ENCODE results near the gene MAP4K2. TPM values are rescaled to one million over a fixed set of nuclear protein-coding genes. Genes with fewer than 3 reads are reported as not detected.

The MAP4K2 gene
- total and polyA plus RNA-seq, 2 of the 13 experiments (the other 11 are each of a cell fraction or from before 2014, with no cell fraction given), result 8.3 to 17.6 TPM

DNA sequence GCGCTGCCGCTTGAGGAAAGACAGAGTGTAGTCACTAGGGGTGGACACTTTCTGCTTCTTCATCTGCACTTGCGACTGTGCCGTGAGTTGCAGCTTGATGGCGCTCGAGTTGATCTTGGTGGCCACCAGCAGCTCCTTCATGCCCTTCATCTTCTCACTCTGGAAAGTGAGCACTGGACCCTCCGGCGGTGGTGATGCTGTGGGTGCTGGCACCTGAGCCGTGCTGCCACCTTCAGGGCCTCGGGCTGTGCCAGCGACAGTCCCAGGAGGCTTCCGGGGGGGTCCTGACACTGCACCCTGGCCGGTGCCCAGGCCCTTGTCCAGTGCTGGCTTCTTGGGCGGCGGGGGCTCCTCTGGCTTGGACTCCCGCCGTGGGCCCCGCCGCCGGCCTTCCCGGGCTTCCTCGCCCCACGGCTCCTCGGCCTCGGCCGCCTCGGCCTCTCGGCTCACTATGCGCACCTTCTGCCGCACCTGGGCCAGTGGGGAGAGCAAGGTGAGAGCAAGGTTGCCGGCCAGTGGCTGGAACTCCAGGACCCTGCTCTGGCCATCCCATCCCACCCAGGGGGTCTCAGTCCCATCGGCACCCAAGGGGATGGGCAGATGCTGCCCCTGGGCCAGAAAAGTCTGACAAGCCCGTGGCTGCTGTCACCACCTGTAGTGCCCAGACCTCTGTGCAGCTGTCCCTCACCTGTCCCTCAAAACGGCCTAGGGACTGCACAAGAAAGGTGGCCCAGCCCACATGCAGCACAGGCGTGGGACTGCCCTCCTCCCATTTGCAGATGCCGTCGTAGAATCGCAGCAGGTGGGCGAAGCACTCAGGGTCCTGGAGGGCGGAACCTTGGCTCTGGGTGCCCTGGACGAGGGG is 1.6 kb upstream of the MAP4K2 start:
- ATAC-seq (no peak), DNase-seq (ENCODE audit: low spot score) (no peak), FAIRE-seq (no peak)
- WGBS (ENCODE audit: low lambda C conversion rate), result 93% methylated on average over 26 of the region's 41 CpGs
- TF ChIP-seq AGO2 (optimal IDR thresholded peaks at IDR 0.05; ENCODE audit: low read depth, low read length) (peak; percentile 37), ZBTB38 (CRISPR knock-in tag; IDR thresholded peaks at IDR 0.05) (peak; percentile 31; the same call in 1 of the 2 replicates), RBFOX2 (IDR thresholded peaks at IDR 0.05; ENCODE audit: low read depth, low read length) (peak; percentile 59)
- TF ChIP-seq, protein P1, sequence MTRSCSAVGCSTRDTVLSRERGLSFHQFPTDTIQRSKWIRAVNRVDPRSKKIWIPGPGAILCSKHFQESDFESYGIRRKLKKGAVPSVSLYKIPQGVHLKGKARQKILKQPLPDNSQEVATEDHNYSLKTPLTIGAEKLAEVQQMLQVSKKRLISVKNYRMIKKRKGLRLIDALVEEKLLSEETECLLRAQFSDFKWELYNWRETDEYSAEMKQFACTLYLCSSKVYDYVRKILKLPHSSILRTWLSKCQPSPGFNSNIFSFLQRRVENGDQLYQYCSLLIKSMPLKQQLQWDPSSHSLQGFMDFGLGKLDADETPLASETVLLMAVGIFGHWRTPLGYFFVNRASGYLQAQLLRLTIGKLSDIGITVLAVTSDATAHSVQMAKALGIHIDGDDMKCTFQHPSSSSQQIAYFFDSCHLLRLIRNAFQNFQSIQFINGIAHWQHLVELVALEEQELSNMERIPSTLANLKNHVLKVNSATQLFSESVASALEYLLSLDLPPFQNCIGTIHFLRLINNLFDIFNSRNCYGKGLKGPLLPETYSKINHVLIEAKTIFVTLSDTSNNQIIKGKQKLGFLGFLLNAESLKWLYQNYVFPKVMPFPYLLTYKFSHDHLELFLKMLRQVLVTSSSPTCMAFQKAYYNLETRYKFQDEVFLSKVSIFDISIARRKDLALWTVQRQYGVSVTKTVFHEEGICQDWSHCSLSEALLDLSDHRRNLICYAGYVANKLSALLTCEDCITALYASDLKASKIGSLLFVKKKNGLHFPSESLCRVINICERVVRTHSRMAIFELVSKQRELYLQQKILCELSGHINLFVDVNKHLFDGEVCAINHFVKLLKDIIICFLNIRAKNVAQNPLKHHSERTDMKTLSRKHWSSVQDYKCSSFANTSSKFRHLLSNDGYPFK (CRISPR knock-in tag; IDR thresholded peaks at IDR 0.05; ENCODE audit: borderline replicate concordance), result no peak
- Histone ChIP-seq H3K4me2 (ENCODE audit: low read depth, low read length) (peak overlapping the region; percentile 69), H3K9me3 (ENCODE audit: low read length) (no peaks in the 10 kb centered on the region), H4K20me1 (ENCODE audit: insufficient read depth, low read length) (no peaks in the 10 kb centered on the region), H3K27ac (ENCODE audit: extremely low read length, insufficient read depth, low read length) (peak overlapping the region; percentile 63), H2AFZ (ENCODE audit: low read length) (no peak overlapping the region), H3K9ac (ENCODE audit: insufficient read depth, low read depth, low read length) (0 out of 2 replicates have a peak overlapping the region, but pooled peaks have one; percentile 59), H3K4me1 (ENCODE audit: insufficient read depth, low read length) (peaks cover 57% of the 10 kb centered on the region), H3K4me3 (replicated peaks in 1 of 3; ENCODE audit: insufficient read depth in 1 of 3, low read depth in 2 of 3, low read length in 3 of 3) (no peak overlapping the region; a peak in 1 of 6 replicates), H3K36me3 (replicated peaks in 1 of 2; ENCODE audit: control insufficient read depth in 1 of 2, insufficient read depth in 2 of 2, low read length in 2 of 2) (peaks cover 9 to 27% of the 10 kb centered on the region in 2 experiments; a peak in 4 of 5 replicates), H3K79me2 (ENCODE audit: insufficient read depth, low read length) (no peaks in the 10 kb centered on the region), H3K27me3 (ENCODE audit: control insufficient read depth in 1 of 2, insufficient read depth in 2 of 2, low read length in 2 of 2) (no peaks in the 10 kb centered on the region)
- BruUV-seq (replicated peaks), result no TSS peak
- intact Hi-C loops (cut with micrococcal nuclease; ENCODE audit: unreplicated experiment) (loop anchor here (5.0 kb wide), 1 partner anchor 43 kb away; no protein-coding TSS in a partner anchor), in situ Hi-C loops (cut with HindIII; ENCODE audit: extremely low pct_ligation_motif_present, low pct_unique_long_range_greater_than_20kb) (loop anchor here (5.0 kb wide), 1 partner anchor 38 kb away; the partner anchor contains the start of gene CDC42BPG)
- POLR2A ChIA-PET, result interaction anchor here (2.3 kb wide), 1 partner anchor 39 kb away, joined by 5 read pairs; the partner anchor contains the start of gene CDC42BPG
- CTCF ChIA-PET (ENCODE audit: low intra/inter-chr PET ratio, low total read pairs), result no interaction called here
